ENCODE results near the gene NUDCD3.

DNA sequence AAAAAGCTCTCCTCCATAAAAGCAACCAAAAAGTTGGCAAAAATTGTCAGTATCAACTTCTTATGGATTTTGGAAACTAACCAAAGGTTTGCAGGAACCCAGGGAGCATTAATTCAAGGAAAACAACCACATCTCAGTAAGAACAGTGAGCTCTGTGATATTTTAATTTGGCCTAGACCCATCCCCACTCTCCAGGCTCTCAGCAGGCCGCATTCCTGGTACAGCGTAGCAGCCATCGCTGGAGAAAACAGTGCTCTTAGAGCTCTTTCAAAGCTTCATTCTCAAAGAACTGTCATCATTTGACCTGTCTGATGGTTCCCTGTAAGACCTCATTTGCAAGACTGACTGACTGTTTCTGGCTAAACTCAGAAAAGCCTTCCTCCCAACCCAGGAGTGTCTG lies 81.9 kb downstream of the NUDCD3 start:
- TF ChIP-seq, protein P1, sequence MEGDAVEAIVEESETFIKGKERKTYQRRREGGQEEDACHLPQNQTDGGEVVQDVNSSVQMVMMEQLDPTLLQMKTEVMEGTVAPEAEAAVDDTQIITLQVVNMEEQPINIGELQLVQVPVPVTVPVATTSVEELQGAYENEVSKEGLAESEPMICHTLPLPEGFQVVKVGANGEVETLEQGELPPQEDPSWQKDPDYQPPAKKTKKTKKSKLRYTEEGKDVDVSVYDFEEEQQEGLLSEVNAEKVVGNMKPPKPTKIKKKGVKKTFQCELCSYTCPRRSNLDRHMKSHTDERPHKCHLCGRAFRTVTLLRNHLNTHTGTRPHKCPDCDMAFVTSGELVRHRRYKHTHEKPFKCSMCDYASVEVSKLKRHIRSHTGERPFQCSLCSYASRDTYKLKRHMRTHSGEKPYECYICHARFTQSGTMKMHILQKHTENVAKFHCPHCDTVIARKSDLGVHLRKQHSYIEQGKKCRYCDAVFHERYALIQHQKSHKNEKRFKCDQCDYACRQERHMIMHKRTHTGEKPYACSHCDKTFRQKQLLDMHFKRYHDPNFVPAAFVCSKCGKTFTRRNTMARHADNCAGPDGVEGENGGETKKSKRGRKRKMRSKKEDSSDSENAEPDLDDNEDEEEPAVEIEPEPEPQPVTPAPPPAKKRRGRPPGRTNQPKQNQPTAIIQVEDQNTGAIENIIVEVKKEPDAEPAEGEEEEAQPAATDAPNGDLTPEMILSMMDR (optimal IDR thresholded peaks at IDR 0.05 in 1 of 3, IDR thresholded peaks at IDR 0.05 in 1 of 3, conservative IDR thresholded peaks at IDR 0.05 in 1 of 3; ENCODE audit: extremely low read depth in 1 of 3, insufficient read depth in 2 of 3, low read length in 3 of 3) = no peak
- TF ChIP-seq EZH2 (IDR thresholded peaks at IDR 0.05; ENCODE audit: low read length) = no peak
